Activated T-cell treated with anti-CD3 and anti-CD28 coated beads, Interleukin-2, amount 50 U/mL, for 72 hours (primary cell): ENCODE results near the gene ZDHHC21. TPM values are rescaled to one million over a fixed set of nuclear protein-coding genes. Genes with fewer than 3 reads are reported as not detected.

ENCODE experiments used
- ATAC-seq, 2 donors: fragments of 150-1000 bp; cut with Tn5 transposase; replicated peaks in 1 of 2; 2 replicates each; pipeline ENCODE4 v1.10.0; 2021; ENCODE audit warnings: moderate library complexity in 2 of 2, mild to moderate bottlenecking in 1 of 2
- DNase-seq, 2 donors: peaks; one replicate each; pipeline ENCODE4 v3.0.0; 2021 to 2022; ENCODE audit warnings: mixed read lengths in 1 of 2
- H3K27ac Mint-ChIP-seq: one replicate; pipeline ENCODE4 v1.8.0; 2022; ENCODE audit warnings: mild to moderate bottlenecking, moderate library complexity, mixed read lengths
- H3K27me3 Mint-ChIP-seq: one replicate; pipeline ENCODE4 v1.8.0; 2022; ENCODE audit warnings: low read depth, mixed read lengths
- H3K36me3 Mint-ChIP-seq, 2 donors: one replicate each; pipeline ENCODE4 v1.8.0; 2022; ENCODE audit warnings: mixed read lengths in 2 of 2, mild to moderate bottlenecking in 1 of 2; ENCODE audit not compliant: insufficient read depth in 2 of 2
- H3K4me1 Mint-ChIP-seq: one replicate; pipeline ENCODE4 v1.8.0; 2022; ENCODE audit warnings: low read depth, mixed read lengths
- H3K4me3 Mint-ChIP-seq, 2 donors: one replicate each; pipeline ENCODE4 v1.8.0; 2022; ENCODE audit warnings: mild to moderate bottlenecking in 2 of 2, mixed read lengths in 2 of 2, moderate library complexity in 2 of 2
- H3K9me3 Mint-ChIP-seq, 2 donors: one replicate each; pipeline ENCODE4 v1.8.0; 2022; ENCODE audit warnings: mixed read lengths in 2 of 2
- total RNA-seq, 2 donors: library from RNA; stranded (reverse); gene quantifications; one replicate each; pipeline ENCODE4 v1.2.3, GENCODE V29; 2022

The ZDHHC21 gene
- total RNA-seq, 2 donors from 2014 or later = 7.4 to 7.8 TPM

DNA sequence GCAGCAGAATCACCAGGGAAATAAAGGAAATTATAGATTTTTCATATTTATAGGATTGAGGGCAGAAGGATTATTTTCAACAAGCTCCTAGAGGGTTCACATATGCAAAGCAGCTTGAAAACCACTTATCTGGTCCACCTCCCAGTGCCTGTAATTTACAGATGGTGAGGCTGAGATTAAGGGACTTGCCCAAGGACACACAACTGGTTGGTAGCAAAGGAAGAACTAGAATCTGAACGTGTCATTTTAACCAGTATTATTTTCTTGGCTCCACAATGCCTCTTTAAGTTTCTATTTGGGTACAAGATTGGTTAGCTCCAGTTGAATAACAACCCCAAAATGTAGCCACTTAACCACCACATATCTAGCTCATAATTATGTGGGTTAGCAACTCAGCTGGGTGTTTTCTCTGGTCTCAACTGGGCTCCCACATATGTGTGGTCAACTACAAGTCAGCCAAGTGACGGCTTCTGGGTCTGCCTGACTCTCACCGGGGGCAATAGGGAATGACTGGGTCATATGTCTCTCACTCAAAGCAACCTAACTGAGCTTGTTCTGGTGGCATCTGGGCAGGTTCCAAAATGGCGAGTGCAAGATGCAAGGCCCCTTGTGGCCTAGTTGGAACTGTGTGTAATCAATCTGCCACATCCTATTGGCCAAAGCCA, 127.7 kb downstream of the ZDHHC21 start:
- DNase-seq = peak in 1 of 2 donors; percentile 10
- Mint-ChIP-seq H3K4me3 (no peak overlapping the region), H3K4me1 (peaks cover 5% of the 10 kb centered on the region), H3K9me3 (peaks cover 6 to 7% of the 10 kb centered on the region in 2 donors), H3K27ac (no peak overlapping the region), H3K36me3 (peaks cover 5% of the 10 kb centered on the region in 2 donors), H3K27me3 (peaks cover 29% of the 10 kb centered on the region)
- ATAC-seq = peak; percentile 60 to 71

GRCh38 chr9:14563902-14564624, 129.2 kb downstream of the ZDHHC21 start:
- Mint-ChIP-seq H3K27ac (no peak overlapping the region), H3K4me3 (no peak overlapping the region), H3K36me3 (peaks cover under 1 to 2% of the 10 kb centered on the region in 2 donors)

DNA sequence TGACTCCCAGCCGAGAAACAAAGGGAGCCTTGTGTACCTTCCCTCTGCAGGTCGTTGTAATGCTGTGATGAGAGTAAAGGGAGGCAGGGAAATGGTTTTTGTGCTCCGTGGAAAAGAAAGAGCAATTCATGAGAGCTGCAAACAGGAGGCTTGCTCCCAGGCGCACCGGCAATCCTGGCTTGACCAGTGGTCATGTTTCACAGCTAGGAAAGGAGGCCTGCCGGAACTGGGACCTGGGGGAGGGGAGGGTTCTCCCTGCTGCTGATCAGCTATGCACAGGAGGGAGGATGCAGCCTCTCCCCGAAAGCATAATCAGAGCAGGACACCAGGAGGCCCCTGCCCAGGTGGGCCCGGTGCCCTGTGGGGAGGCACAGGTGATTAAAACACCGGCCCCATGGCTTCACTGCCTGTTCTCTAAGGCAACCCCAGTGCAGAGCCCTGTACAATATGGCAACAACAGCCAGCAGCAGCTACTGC, 131.3 kb downstream of the ZDHHC21 start:
- Mint-ChIP-seq H3K27me3 (peaks cover 34% of the 10 kb centered on the region), H3K4me1 (peaks cover 12% of the 10 kb centered on the region), H3K9me3 (peaks cover 2% of the 10 kb centered on the region in 2 donors)

More at GRCh38 chr9:14563902-14564624, 129.2 kb downstream of the ZDHHC21 start:
- Mint-ChIP-seq H3K4me1 (peaks cover 12% of the 10 kb centered on the region), H3K27me3 (peaks cover 29% of the 10 kb centered on the region), H3K9me3 (peaks cover 3% of the 10 kb centered on the region in 2 donors)
- DNase-seq (no peak), ATAC-seq (no peak)

More for the DNA sequence above, 131.3 kb downstream of the ZDHHC21 start:
- ATAC-seq = no peak
- DNase-seq = no peak
- no peak overlapping the region for H3K27ac Mint-ChIP-seq
- H3K4me3 Mint-ChIP-seq = no peak overlapping the region
- peaks cover 4 to 8% of the 10 kb centered on the region in 2 donors for H3K36me3 Mint-ChIP-seq

Other genes with a start within 250 kb of the ZDHHC21 start
- gene CER1, start 29.3 kb upstream of the ZDHHC21 start, total RNA-seq = not detected
- not detected for gene FREM1, start 217.0 kb upstream of the ZDHHC21 start, total RNA-seq